ENCODE data around the gene DHX40. TPM values are rescaled to one million over a fixed set of nuclear protein-coding genes. Genes with fewer than 3 reads are reported as not detected.

The DHX40 gene
- total and polyA plus RNA-seq, 2 of the 8 experiments (the other 6 are each of a cell fraction or from before 2014, with no cell fraction given), result 13.5 to 28.3 TPM

DNA sequence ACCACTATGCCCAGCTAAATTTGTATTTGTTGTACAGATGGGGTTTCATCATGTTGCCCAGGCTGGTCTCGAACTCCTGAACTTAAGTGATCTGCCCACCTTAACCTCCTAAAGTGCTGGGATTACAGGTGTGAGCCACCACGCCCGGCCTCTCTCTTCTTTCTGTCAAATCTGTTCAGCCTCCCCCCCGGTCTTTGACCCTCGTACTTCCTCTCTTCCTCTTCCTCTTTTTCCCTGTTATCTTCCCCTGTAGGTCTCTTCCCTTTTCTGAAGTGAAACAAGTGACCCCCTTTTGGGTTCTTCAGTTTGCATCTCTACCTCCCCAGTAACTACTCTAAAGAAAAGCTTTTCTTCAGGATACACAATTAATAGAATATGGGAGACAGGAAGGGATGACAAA, 31.7 kb upstream of the DHX40 start:
- Histone ChIP-seq H3K9me3 (ENCODE audit: insufficient read depth in 2 of 2, low read depth in 1 of 2, low read length in 1 of 2) (no peaks in the 10 kb centered on the region), H3K4me2 (ENCODE audit: insufficient read depth in 1 of 2, low read depth in 2 of 2, low read length in 2 of 2) (no peak overlapping the region), H3K23me2 (ENCODE audit: low read depth, low read length) (no peaks in the 10 kb centered on the region), H3K36me3 (ENCODE audit: control insufficient read depth in 2 of 4, insufficient read depth in 4 of 4, low read length in 3 of 4) (no peaks in the 10 kb centered on the region), H2BK12ac (ENCODE audit: low read depth, low read length) (no peak overlapping the region), H3K4ac (replicated peaks; ENCODE audit: insufficient read length, low read depth, low read length) (no peak overlapping the region), H2BK15ac (ENCODE audit: low read length) (no peak overlapping the region), H3K27me3 (replicated peaks in 1 of 4; ENCODE audit: control insufficient read depth in 3 of 4, extremely low read depth in 1 of 4, insufficient read depth in 3 of 4, low read length in 3 of 4) (no peaks in the 10 kb centered on the region), H3K79me2 (ENCODE audit: control insufficient read depth in 1 of 2, insufficient read depth in 2 of 2, low read length in 2 of 2) (no peaks in the 10 kb centered on the region), H3K4me3 (ENCODE audit: extremely low read depth in 1 of 4, insufficient read depth in 2 of 4, low read depth in 3 of 4, low read length in 4 of 4) (no peak overlapping the region), H4K20me1 (replicated peaks in 1 of 2; ENCODE audit: control insufficient read depth in 1 of 2, insufficient read depth in 2 of 2, low read length in 2 of 2) (no peaks in the 10 kb centered on the region), H2AK5ac (ENCODE audit: low read depth, low read length) (no peak overlapping the region), H4K91ac (replicated peaks; ENCODE audit: insufficient read length, low read length) (no peak overlapping the region), H3K14ac (ENCODE audit: insufficient read length) (no peak overlapping the region), H2BK20ac (ENCODE audit: low read length) (no peak overlapping the region), H3K9ac (replicated peaks in 1 of 4; ENCODE audit: extremely low read depth in 1 of 4, low read depth in 3 of 4, low read length in 3 of 4) (no peak overlapping the region), H3K27ac (ENCODE audit: low read depth, low read length) (no peak overlapping the region), H3K4me1 (replicated peaks in 1 of 4; ENCODE audit: control insufficient read depth in 3 of 4, insufficient read depth in 4 of 4, low read length in 3 of 4) (no peaks in the 10 kb centered on the region), H2BK5ac (ENCODE audit: low read depth, low read length) (no peak overlapping the region), H4K8ac (ENCODE audit: extremely low read depth, insufficient read depth, low read length) (no peak overlapping the region), H3K18ac (ENCODE audit: extremely low read depth, low read length) (no peak overlapping the region), H3K23ac (ENCODE audit: insufficient read length) (no peak overlapping the region), H3K56ac (replicated peaks; ENCODE audit: insufficient read length, low read depth, low read length) (no peak overlapping the region), H3K79me1 (ENCODE audit: low read depth, low read length) (no peaks in the 10 kb centered on the region), H2AFZ (ENCODE audit: low read length) (no peak overlapping the region), H4K5ac (ENCODE audit: insufficient read length, low read depth, low read length) (no peak overlapping the region), H2BK120ac (replicated peaks; ENCODE audit: low read depth, low read length) (no peak overlapping the region)
- DNase-seq (ENCODE audit: low read depth in 1 of 2, low spot score in 2 of 2) (peak in 1 of 2 experiments; percentile 23), FAIRE-seq (no peak)
- 92% methylated on average over 5 of the region's 5 CpGs; no CpG with 5 or more reads in 1 of the 2 experiments for whole genome bisulfite sequencing, 2 experiments (ENCODE audit: extremely low coverage in 1 of 2, insufficient coverage in 1 of 2, insufficient read length in 1 of 2, insufficient replicate concordance in 2 of 2, low coverage in 1 of 2, low lambda C conversion rate in 2 of 2, missing lambda C conversion rate in 1 of 2)
- TF ChIP-seq CREB1 (IDR thresholded peaks at IDR 0.05) (no peak), BCL11A (IDR thresholded peaks at IDR 0.05; ENCODE audit: low read depth in 2 of 2, low read length in 2 of 2) (no peak), RXRA (IDR thresholded peaks at IDR 0.05; ENCODE audit: insufficient read depth, low read depth, low read length) (no peak), SP2 (IDR thresholded peaks at IDR 0.05; ENCODE audit: low read length) (no peak), GABPA (IDR thresholded peaks at IDR 0.05; ENCODE audit: borderline replicate concordance, insufficient read depth, low read length) (no peak), ATF3 (IDR thresholded peaks at IDR 0.05; ENCODE audit: insufficient read depth, low read depth, low read length) (no peak), CHD1 (IDR thresholded peaks at IDR 0.05; ENCODE audit: low read depth, low read length) (no peak), E2F6 (IDR thresholded peaks at IDR 0.05) (no peak), TEAD4 (IDR thresholded peaks at IDR 0.05; ENCODE audit: low read depth, low read length) (no peak), BRCA1 (IDR thresholded peaks at IDR 0.05; ENCODE audit: low read depth, low read length) (no peak)
- ChIA-PET POLR2A (ENCODE audit: partially characterized antibody) (no interaction called here), CTCF (ENCODE audit: partially characterized antibody) (interaction anchor here (1.1 to 2.6 kb wide), 4 partner anchors 10 to 14 kb away, joined by 4 to 16 read pairs (median 6); no protein-coding TSS in a partner anchor)
